RPMI8226 (cell line): ENCODE measurements around the gene CARMIL3.
"Not testable (repeated sequence)": the region's sequence is repeated elsewhere in the genome, so short reads cannot be mapped to it uniquely, and the experiment has no call there.

Experiments used
- DNase-seq: peaks from one replicate; pipeline ENCODE4 v3.0.0-alpha.2; 2015

The CARMIL3 gene, protein sequence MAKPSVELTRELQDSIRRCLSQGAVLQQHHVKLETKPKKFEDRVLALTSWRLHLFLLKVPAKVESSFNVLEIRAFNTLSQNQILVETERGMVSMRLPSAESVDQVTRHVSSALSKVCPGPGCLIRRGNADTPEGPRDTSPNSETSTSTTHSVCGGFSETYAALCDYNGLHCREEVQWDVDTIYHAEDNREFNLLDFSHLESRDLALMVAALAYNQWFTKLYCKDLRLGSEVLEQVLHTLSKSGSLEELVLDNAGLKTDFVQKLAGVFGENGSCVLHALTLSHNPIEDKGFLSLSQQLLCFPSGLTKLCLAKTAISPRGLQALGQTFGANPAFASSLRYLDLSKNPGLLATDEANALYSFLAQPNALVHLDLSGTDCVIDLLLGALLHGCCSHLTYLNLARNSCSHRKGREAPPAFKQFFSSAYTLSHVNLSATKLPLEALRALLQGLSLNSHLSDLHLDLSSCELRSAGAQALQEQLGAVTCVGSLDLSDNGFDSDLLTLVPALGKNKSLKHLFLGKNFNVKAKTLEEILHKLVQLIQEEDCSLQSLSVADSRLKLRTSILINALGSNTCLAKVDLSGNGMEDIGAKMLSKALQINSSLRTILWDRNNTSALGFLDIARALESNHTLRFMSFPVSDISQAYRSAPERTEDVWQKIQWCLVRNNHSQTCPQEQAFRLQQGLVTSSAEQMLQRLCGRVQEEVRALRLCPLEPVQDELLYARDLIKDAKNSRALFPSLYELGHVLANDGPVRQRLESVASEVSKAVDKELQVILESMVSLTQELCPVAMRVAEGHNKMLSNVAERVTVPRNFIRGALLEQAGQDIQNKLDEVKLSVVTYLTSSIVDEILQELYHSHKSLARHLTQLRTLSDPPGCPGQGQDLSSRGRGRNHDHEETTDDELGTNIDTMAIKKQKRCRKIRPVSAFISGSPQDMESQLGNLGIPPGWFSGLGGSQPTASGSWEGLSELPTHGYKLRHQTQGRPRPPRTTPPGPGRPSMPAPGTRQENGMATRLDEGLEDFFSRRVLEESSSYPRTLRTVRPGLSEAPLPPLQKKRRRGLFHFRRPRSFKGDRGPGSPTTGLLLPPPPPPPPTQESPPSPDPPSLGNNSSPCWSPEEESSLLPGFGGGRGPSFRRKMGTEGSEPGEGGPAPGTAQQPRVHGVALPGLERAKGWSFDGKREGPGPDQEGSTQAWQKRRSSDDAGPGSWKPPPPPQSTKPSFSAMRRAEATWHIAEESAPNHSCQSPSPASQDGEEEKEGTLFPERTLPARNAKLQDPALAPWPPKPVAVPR (N-terminal part only)

DNA sequence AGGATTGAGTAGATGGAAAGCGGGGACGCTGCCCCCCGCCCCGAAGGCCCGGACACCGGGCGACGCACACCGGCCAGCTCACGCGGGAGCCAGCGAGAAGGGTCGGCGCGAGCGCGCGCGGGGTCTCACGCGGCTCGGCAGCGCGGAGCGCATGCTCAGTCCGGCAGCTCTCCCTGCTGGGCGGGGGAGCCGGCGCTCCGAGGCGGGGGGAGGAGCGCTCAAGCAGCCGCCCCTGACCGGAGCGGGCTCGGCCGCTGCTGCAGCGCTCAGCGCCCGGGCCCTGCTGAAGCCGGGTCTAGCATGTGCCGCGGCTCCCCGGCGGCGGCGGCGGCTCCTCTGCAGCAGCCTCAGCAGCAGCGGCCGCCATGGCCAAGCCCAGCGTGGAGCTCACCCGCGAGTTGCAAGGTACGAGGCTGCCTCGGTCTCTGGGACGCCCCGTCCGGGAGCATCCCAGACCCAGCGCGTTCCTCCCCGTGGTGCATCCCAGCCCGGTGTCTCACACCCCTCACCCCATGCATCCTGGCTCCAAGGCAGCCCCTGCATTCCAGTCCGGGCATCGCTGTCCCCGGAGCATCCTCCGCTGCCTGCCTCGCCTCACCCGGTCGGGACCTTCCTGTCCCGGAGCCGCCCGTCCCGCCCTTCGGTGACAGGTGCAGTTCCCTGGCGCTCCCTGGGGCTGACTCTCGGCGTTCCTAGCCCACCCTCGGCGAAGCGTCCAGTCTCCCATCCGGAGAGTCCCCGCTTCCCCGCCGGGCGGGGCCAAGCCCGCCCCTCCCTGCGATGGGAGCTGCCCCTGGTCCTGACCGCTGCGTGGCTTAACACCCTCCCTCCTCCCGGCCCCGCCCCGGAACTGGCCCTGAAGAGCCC, at the start of gene CARMIL3:
Gene CARMIL3 (plus strand): TSS at position 221 of the 867 bp plus-strand sequence. CDS start 145 bp downstream, at position 366.
- DNase-seq = peak; percentile 61

- DNase-seq = not testable (repeated sequence)
Observed at GRCh38 chr14:24006471-24006816, 45.4 kb upstream of the CARMIL3 start.

GRCh38 chr14:24006817-24007652, 44.8 kb upstream of the CARMIL3 start:
- DNase-seq = peak; percentile 42

- DNase-seq = no peak
Observed at GRCh38 chr14:24011051-24011450, 40.8 kb upstream of the CARMIL3 start.

DNA sequence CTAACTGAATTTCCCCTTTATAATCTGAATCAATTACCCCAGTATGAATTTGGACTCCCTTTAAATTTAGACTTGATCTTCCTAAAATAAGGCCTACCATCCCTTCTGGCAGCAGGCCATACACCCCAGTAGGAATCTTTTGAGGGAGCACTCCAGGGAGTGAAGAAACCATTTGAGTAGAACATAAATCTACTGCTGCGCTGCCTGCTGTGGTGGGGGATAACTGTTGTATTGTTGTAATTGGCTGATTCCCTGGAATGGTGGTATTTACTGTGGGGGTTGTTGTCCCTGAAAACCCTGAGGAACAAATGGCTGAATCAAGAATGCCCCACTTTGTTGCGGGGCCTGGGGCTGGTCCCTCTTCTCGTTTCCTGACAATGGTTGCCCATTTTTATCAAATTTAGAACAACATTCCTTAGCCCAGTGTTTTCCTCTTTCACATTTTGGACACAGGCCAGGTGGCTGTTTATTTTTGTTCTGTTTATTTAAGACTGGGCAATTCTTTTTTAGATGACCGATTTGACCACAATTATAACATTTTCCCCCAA, 39.0 kb upstream of the CARMIL3 start:
- not testable (repeated sequence) for DNase-seq

- DNase-seq = peak; percentile 60
Observed at GRCh38 chr14:24013654-24014514, 37.9 kb upstream of the CARMIL3 start.

- DNase-seq = not testable (repeated sequence)
Observed at GRCh38 chr14:24015745-24016144, 36.1 kb upstream of the CARMIL3 start.

GRCh38 chr14:24018978-24019377, 32.8 kb upstream of the CARMIL3 start:
- DNase-seq = not testable (repeated sequence)

GRCh38 chr14:24019944-24020343, 31.9 kb upstream of the CARMIL3 start:
- DNase-seq = peak; percentile 10

GRCh38 chr14:24020520-24020919, 31.3 kb upstream of the CARMIL3 start:
- not testable (repeated sequence) for DNase-seq

GRCh38 chr14:24024939-24025418, 26.8 kb upstream of the CARMIL3 start:
- DNase-seq = not testable (repeated sequence)

DNA sequence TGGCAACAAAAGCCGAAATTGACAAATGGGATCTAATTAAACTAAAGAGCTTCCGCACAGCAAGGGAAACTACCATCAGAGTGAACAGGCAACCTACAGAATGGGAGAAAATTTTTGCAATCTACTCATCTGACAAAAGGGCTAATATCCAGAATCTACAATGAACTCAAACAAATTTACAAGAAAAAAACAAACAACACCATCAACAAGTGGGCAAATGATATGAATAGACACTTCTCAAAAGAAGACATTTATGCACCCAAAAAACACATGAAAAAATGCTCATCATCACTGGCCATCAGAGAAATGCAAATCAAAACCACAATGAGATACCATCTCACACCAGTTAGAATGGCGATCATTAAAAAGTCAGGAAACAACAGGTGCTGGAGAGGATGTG, 22.1 kb upstream of the CARMIL3 start:
- not testable (repeated sequence) for DNase-seq

DNA sequence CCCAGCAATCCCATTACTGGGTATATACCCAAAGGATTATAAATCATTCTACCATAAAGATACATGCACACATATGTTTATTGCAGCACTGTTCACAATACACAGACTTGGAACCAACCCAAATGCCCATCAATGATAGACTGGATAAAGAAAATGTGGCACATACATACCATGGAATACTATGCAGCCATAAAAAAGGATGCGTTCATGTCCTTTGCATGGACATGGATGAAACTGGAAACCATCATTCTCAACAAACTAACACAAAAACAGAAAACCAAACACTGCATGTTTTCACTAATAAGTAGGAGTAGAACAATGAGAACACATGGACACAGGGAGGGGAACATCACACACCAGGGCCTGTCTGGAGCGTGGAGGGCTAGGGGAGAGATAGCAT, 20.5 kb upstream of the CARMIL3 start:
- not testable (repeated sequence) for DNase-seq

GRCh38 chr14:24032727-24033418, 18.9 kb upstream of the CARMIL3 start:
- no peak for DNase-seq

GRCh38 chr14:24035769-24036168, 16.0 kb upstream of the CARMIL3 start:
- DNase-seq = not testable (repeated sequence)

DNA sequence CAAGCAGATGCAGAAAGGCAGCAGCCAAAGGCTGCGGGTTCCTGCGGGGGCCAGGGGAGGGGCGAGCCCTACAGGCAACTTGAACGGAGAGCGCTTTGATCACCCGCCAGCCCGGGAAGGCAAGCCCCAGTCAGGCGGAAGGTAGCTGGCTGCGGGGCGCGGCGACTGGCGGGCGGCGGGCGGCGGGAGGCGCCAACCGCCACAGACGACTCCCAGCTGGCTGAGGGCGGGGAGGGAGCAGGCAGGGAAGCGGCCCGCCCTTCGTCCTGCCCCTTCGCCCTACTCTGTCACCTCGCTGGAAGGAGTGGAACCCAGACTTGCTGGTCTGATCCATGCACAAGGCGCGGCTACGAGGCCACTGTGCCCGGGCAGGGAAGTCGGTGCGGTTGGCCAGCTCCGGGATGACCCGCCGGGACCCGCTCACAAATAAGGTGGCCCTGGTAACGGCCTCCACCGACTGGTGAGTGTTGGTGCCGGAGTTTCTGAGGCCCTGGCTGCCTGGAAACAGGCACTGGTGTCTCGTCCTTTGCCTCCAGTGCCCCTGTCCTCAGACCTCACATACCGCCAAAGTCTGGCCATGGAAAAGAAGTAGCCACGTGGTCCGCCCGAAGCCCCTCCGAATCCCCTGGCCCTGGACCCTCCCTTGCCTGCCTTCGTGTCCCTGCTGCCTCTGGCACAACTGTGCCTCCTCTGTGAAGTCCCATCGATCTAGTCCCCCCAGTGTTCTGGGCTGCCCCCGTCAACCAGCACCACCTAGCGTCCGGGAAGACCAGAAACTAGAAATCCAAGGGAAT, 15.4 kb upstream of the CARMIL3 start:
- peak; percentile 58 for DNase-seq

DNA sequence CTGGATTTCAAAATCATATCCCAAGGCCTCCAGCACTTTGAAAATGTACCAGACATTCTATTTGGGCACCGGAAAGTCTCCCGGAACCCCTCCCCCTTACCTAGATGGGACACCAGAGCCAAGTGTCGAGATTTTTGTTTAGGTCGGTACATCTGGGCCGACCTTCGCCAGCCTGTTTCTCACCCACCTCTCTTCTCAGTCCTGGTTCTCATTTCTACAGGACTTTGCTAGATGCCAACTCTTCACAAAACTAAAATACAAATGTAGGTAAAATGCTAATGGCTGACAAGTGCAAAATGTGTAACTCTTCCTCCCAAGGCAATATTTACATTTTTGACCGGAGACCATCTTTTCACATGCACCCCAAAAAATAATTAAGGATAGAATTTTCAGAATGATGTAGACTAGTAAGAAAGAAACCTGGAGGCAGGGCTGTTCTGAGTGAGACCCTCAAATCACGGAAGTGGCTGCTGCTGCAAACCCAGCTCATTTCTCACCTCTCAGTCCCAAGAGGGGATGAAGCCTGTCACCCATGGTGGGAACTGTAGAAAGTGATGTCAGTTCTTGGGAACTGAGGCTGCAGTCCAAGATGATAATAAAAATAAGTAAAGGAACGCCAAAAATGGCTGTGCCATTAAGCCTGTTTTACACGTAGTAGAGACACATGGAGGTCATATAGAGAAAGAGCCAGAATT, 14.7 kb upstream of the CARMIL3 start:
- DNase-seq = not testable (repeated sequence)
